Activated naive CD8-positive, alpha-beta T cell (primary cell): ENCODE measurements around the gene NUP160.
"Not testable (repeated sequence)": the region's sequence is repeated elsewhere in the genome, so short reads cannot be mapped to it uniquely, and the experiment has no call there.

ENCODE experiments used
- H3K27ac Mint-ChIP-seq: one replicate; pipeline ENCODE4 v1.8.0; 2021; ENCODE audit warnings: mixed read lengths
- H3K27me3 Mint-ChIP-seq: one replicate; pipeline ENCODE4 v1.8.0; 2021; ENCODE audit warnings: mixed read lengths
- H3K36me3 Mint-ChIP-seq: one replicate; pipeline ENCODE4 v1.8.0; 2021; ENCODE audit warnings: mixed read lengths
- H3K4me1 Mint-ChIP-seq: one replicate; pipeline ENCODE4 v1.8.0; 2021; ENCODE audit warnings: low read depth, mixed read lengths
- H3K4me3 Mint-ChIP-seq: one replicate; pipeline ENCODE4 v1.8.0; 2021; ENCODE audit warnings: mild to moderate bottlenecking, mixed read lengths
- H3K9me3 Mint-ChIP-seq: one replicate; pipeline ENCODE4 v1.8.0; 2021; ENCODE audit warnings: low read depth, mixed read lengths

The NUP160 gene

GRCh38 chr11:47847892-47848699 is at the start of gene NUP160:
NUP160 (minus strand) TSS chr11:47848350; CDS start chr11:47848318, 32 bp downstream.
- H3K27ac Mint-ChIP-seq = peak within 1 kb of the TSS; percentile 99
- no peaks in the 10 kb centered on the region for H3K9me3 Mint-ChIP-seq
- H3K4me3 Mint-ChIP-seq = peak within 1 kb of the TSS; percentile 96
- peaks cover 5% of the 10 kb centered on the region for H3K36me3 Mint-ChIP-seq
- H3K4me1 Mint-ChIP-seq = peaks cover 45% of the 10 kb centered on the region
- H3K27me3 Mint-ChIP-seq = no peaks in the 10 kb centered on the region

GRCh38 chr11:47896199-47896598 is 48.0 kb upstream of the NUP160 start:
- H3K9me3 Mint-ChIP-seq = no peaks in the 10 kb centered on the region
- no peaks in the 10 kb centered on the region for H3K27me3 Mint-ChIP-seq
- H3K4me1 Mint-ChIP-seq = peaks cover 10% of the 10 kb centered on the region
- H3K36me3 Mint-ChIP-seq = peaks cover 2% of the 10 kb centered on the region
- no peak overlapping the region for H3K4me3 Mint-ChIP-seq
- no peak overlapping the region for H3K27ac Mint-ChIP-seq

- Mint-ChIP-seq H3K9me3 (no peaks in the 10 kb centered on the region), H3K4me3 (no peak overlapping the region), H3K27me3 (no peaks in the 10 kb centered on the region), H3K4me1 (peaks cover 13% of the 10 kb centered on the region), H3K27ac (no peak overlapping the region), H3K36me3 (peaks cover 2% of the 10 kb centered on the region)
These were observed 46.9 kb upstream of the NUP160 start for GRCh38 chr11:47895035-47895434.

- H3K36me3 Mint-ChIP-seq, H3K4me3 Mint-ChIP-seq, H3K27me3 Mint-ChIP-seq, H3K27ac Mint-ChIP-seq, H3K9me3 Mint-ChIP-seq: not testable (repeated sequence)
- H3K4me1 Mint-ChIP-seq = peaks cover 25% of the 10 kb centered on the region
These were observed 44.6 kb upstream of the NUP160 start for GRCh38 chr11:47892546-47893276.

- Mint-ChIP-seq H3K27me3 (no peaks in the 10 kb centered on the region), H3K9me3 (no peaks in the 10 kb centered on the region), H3K4me3 (no peak overlapping the region), H3K4me1 (peaks cover 30% of the 10 kb centered on the region), H3K36me3 (peaks cover 2% of the 10 kb centered on the region), H3K27ac (no peak overlapping the region)
These were observed 43.7 kb upstream of the NUP160 start for GRCh38 chr11:47891886-47892285.

GRCh38 chr11:47889714-47890441 is 41.7 kb upstream of the NUP160 start:
- no peaks in the 10 kb centered on the region for H3K27me3 Mint-ChIP-seq
- peaks cover 45% of the 10 kb centered on the region for H3K4me1 Mint-ChIP-seq
- no peaks in the 10 kb centered on the region for H3K9me3 Mint-ChIP-seq
- H3K27ac Mint-ChIP-seq = no peak overlapping the region
- no peak overlapping the region for H3K4me3 Mint-ChIP-seq
- H3K36me3 Mint-ChIP-seq = peaks cover 2% of the 10 kb centered on the region

- peaks cover 53% of the 10 kb centered on the region for H3K4me1 Mint-ChIP-seq
These were observed 39.9 kb upstream of the NUP160 start for GRCh38 chr11:47887910-47888569.

GRCh38 chr11:47886096-47886495 is 37.9 kb upstream of the NUP160 start:
- Mint-ChIP-seq H3K36me3 (no peaks in the 10 kb centered on the region), H3K27ac (peak overlapping the region; percentile 88), H3K4me1 (peaks cover 53% of the 10 kb centered on the region), H3K4me3 (peak overlapping the region; percentile 57), H3K9me3 (no peaks in the 10 kb centered on the region), H3K27me3 (no peaks in the 10 kb centered on the region)

More at GRCh38 chr11:47887910-47888569, 39.9 kb upstream of the NUP160 start:
- no peaks in the 10 kb centered on the region for H3K9me3 Mint-ChIP-seq
- peak overlapping the region; percentile 16 for H3K27ac Mint-ChIP-seq
- no peaks in the 10 kb centered on the region for H3K36me3 Mint-ChIP-seq
- no peak overlapping the region for H3K4me3 Mint-ChIP-seq
- H3K27me3 Mint-ChIP-seq = no peaks in the 10 kb centered on the region

- not testable (repeated sequence) for H3K9me3 Mint-ChIP-seq, H3K27ac Mint-ChIP-seq, H3K4me3 Mint-ChIP-seq, H3K27me3 Mint-ChIP-seq, H3K36me3 Mint-ChIP-seq
- peaks cover 33% of the 10 kb centered on the region for H3K4me1 Mint-ChIP-seq
These were observed 34.3 kb upstream of the NUP160 start for GRCh38 chr11:47882437-47882836.

GRCh38 chr11:47881145-47881544 is 33.0 kb upstream of the NUP160 start:
- Mint-ChIP-seq H3K27me3 (no peaks in the 10 kb centered on the region), H3K9me3 (peaks cover 5% of the 10 kb centered on the region), H3K4me1 (peaks cover 27% of the 10 kb centered on the region), H3K27ac (no peak overlapping the region), H3K36me3 (peaks cover 3% of the 10 kb centered on the region), H3K4me3 (no peak overlapping the region)

- Mint-ChIP-seq H3K36me3 (peaks cover 5% of the 10 kb centered on the region), H3K27ac (no peak overlapping the region), H3K4me1 (peaks cover 11% of the 10 kb centered on the region), H3K9me3 (peaks cover 5% of the 10 kb centered on the region), H3K27me3 (no peaks in the 10 kb centered on the region), H3K4me3 (no peak overlapping the region)
These were observed 31.4 kb upstream of the NUP160 start for GRCh38 chr11:47879259-47880158.

- H3K36me3 Mint-ChIP-seq, H3K27ac Mint-ChIP-seq, H3K9me3 Mint-ChIP-seq, H3K4me1 Mint-ChIP-seq, H3K27me3 Mint-ChIP-seq, H3K4me3 Mint-ChIP-seq: not testable (repeated sequence)
These were observed 27.7 kb upstream of the NUP160 start for GRCh38 chr11:47875858-47876257.

GRCh38 chr11:47870404-47870803 is 22.3 kb upstream of the NUP160 start:
- peaks cover 2% of the 10 kb centered on the region for H3K4me1 Mint-ChIP-seq
- peaks cover 2% of the 10 kb centered on the region for H3K36me3 Mint-ChIP-seq
- H3K27me3 Mint-ChIP-seq = no peaks in the 10 kb centered on the region
- no peak overlapping the region for H3K27ac Mint-ChIP-seq
- no peaks in the 10 kb centered on the region for H3K9me3 Mint-ChIP-seq
- no peak overlapping the region for H3K4me3 Mint-ChIP-seq
